Measurements from ENCODE around the gene GALNT2.

- TF ChIP-seq ESRRA (IDR thresholded peaks at IDR 0.05; ENCODE audit: borderline replicate concordance, low read length), result no peak
- no peak for TF ChIP-seq CTCF (IDR thresholded peaks at IDR 0.05)
- TF ChIP-seq MYC (IDR thresholded peaks at IDR 0.05; ENCODE audit: borderline replicate concordance, low read length), result no peak
- TF ChIP-seq GATA3 (IDR thresholded peaks at IDR 0.05; ENCODE audit: borderline replicate concordance), result no peak
- TF ChIP-seq BHLHE40 (IDR thresholded peaks at IDR 0.05; ENCODE audit: low read depth, low read length), result no peak
- TF ChIP-seq E2F6 (IDR thresholded peaks at IDR 0.05; ENCODE audit: borderline replicate concordance, low read depth), result no peak
Measured at GRCh38 chr1:230230273-230230672, 163.2 kb downstream of the GALNT2 start.

Measured in A549 (cell line).